Activated CD8-positive, alpha-beta memory T cell treated with anti-CD3 and anti-CD28 coated beads, Interleukin-2, amount 50 U/mL, for 1 hour (primary cell): Measurements from ENCODE around the gene YY1AP1.
"Not testable (repeated sequence)": the region's sequence is repeated elsewhere in the genome, so short reads cannot be mapped to it uniquely, and the experiment has no call there.

Experiments used
- DNase-seq: peaks from one replicate; pipeline ENCODE4 v3.0.0-alpha.2; 2020; ENCODE audit errors: extremely low read depth

YY1AP1 gene

DNA sequence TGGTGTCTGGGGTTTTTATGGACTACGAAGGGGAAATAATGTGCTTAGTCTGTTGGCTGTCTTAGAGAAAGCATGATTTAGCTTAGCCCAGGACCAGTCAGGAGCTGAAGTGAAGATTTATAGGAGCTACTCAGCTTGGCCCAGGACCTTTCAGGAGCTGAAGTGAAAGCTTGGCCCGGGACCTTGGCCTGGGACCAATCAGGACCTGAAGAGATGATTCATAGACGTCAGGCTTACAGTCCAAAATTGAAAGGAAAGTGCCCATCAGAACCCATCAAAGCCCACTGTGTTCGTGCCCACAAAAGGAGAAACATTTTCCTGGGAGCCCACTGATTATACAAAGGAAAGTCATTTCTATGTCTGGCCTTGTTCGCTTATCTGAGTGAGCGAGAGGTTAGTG lies 42.9 kb downstream of the YY1AP1 start:
- no peak for DNase-seq

DNA sequence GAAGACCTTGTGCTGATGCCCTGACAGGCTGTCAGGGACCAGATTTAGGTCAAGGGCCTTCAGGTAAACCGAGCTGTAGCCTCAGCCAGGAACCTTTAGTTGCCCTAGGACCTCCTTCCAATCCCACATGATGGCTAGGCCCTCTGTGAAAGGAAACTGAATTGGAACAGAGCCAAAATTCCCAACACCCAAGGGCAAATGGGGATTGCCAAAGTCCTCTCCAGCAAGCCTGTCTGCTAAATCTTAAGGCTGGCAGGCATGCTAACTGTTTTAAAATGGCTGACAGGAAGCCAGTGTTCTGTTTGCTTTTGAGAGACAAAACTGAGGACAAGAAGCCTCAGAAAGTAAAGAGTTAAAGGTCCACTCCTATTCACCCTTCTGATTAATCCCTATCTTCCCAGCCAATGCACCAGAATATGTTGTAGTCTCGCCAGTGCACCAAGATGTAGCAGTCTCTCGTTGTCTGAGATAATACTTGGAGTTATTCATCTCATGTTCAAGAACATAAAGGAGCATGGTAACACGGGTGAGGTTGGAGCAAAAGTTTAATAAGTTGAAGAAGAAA lies 43.5 kb downstream of the YY1AP1 start:
- DNase-seq: no peak

DNA sequence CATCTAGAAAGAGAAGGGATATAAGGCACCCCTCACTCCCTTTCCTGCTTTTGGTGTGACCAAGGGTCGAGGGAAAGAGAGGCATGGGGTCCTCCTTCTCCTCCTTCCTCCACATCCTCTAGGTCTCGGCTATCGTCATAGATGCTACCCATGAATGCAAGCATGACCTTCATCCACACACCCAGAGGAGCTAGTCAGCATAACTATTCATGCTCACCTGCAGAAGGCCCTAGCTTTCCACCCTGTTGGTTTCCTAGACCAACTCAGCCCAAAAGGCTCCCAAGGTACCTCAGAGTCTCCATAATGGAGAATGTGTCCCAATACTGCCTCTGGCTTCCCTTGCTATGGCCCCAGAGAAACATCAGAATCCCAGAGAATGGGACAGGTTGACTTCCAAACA lies 45.3 kb downstream of the YY1AP1 start:
- no peak for DNase-seq

DNA sequence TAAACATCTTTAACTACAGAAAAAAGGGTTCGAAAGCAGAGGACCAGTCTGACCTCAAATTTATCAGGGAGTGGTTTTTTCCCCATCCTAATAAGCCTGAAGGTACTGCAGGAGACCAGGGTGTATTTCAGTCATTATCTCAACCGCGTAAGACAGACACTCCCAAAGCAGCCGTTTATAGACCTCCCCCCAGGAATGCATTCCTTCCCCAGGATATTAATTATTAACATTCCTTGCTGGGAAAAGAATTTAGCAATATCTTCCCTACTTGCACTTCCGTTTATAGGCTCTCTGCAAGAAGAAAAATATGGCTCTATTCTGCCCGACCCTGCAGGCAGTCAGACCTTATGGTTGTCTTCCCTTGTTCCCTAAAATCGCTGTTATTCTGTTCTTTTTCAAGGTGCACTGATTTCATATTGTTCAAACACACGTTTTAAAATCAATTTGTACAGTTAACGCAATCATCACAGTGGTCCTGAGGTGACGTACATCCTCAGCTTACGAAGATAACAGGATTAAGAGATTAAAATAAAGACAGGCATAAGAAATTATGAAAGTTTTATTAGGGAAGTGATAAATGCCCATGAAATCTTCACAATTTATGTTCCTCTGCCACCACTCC lies 45.9 kb downstream of the YY1AP1 start:
- not testable (repeated sequence) for DNase-seq

DNA sequence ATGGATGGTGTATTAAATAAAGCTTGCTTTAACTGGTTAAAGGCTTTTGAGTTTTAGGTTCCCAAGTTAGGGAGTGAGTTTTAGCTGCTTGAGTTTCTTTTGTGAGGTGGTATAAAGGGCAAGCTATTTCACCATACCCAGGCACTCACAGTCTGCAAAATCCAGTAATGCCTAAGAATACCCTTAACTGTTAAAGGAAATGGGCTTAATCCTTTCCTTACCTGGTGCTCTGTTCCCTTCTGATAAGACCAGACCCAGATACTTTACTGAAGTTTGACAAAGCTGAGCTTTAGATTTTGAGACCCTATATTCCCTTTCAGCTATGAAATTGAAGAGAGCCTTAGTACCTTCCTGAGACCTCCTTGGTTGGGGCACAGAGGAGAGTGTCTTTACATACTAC lies 48.2 kb downstream of the YY1AP1 start:
- no peak for DNase-seq

DNA sequence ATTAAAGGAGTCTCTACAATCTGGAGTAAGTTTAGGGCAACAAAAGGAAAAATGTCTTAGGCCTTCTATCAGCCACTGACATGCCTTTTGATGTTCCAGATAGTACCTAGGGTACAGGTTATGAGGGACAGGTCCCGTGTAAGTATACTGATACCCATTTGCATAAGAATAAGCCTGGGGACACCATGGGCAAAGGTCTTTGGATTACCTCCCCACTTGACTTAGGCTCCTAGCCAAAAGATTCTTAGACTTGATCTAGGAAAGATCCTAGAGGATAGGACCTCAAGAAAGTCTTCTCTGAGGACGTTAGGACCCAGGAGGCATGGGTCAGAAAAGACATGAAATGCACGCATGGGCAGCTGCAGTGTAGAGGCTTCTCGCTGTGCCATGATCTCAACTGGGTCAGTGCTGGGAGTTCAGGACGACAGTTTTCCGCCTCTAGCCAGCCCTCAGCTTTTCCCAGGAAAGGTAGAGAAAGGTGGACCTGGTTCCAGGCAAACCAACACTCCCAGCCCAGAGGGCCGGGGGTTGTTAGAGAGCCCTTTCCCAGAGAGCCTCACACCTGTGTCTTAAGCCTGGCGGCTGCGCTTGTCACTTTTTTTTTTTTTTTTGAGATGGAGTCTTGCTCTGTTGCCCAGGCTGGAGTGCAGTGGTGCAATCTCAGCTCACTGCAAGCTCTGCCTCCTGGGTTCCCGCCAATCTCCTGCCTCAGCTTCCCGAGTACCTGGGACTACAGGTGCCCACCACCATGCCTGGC lies 52.0 kb downstream of the YY1AP1 start:
- DNase-seq: no peak

DNA sequence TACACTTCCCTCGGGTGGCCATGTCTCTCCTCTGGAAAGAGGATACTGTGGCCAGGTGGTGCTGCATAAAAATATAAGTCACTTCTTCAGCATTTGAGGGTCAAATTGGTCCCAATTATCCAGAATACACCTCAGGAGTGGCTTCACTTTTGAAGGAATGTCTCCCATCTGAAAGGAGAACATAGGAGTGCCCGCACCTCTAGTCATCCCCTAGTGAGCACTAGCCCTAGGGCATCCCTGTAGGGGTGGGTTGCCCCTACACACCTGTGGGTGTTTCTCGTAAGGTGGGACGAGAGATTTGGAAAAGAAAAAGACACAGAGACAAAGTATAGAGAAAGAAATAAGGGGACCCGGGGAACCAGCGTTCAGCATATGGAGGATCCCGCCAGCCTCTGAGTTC lies 62.1 kb downstream of the YY1AP1 start:
- DNase-seq: not testable (repeated sequence)

DNA sequence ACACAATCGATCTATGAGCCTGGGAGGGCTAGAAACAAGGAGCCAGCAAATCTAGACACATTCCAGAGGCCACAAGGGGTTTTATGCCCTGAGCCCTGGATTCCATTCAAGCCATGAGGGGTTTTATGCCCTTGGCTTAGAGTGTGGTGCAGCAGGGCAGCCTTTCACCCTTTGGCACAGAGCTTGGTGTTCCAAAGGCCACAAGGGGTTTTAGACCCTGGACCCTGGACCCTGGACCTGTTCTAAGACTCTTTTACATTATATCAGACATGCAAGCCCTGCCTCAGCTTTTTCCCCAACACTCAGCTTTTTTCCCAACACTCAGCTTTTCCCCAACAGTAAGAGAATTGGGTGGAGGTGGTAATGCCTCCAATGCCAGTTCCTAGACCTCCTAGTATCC lies 65.2 kb downstream of the YY1AP1 start:
- DNase-seq: no peak

DNA sequence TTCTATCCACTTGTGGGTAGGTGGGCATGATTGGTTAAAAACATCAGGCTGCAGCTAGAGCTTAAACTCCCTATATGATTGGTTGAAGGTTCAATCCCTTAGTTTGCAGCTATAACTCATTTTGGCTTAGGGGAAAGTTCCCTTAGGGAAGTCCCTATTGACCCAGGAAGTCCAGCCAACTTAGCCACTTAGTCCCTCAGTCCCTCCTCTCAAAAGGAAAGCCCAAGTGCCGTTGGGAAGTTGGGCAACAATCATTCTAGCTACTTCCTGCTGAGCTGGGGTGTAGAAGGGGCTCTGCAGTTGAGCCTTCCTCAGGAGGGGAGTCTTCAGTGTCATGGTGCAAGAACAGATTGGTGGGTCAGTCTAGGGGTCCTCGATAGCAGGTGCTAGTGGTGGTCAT lies 66.4 kb downstream of the YY1AP1 start:
- no peak for DNase-seq

DNA sequence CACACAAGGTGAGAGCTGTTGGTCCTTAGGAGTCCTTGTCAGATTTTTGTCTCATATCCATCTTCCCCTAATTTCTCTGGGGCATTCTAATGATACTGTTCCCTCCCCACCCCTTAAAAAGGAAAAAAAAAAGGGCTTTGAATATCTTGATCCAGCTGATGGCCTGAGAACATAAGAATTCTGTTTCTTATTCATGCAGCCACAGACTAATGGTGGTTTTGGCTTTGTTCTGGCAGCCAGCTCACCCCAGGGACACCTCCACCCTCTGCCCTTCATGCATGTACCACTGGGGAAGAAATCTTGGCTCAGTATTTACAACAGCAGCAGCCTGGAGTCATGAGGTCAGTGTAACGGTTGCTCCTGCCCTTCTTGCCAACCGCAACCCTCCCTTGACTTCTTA lies 75.3 kb downstream of the YY1AP1 start:
- not testable (repeated sequence) for DNase-seq

DNA sequence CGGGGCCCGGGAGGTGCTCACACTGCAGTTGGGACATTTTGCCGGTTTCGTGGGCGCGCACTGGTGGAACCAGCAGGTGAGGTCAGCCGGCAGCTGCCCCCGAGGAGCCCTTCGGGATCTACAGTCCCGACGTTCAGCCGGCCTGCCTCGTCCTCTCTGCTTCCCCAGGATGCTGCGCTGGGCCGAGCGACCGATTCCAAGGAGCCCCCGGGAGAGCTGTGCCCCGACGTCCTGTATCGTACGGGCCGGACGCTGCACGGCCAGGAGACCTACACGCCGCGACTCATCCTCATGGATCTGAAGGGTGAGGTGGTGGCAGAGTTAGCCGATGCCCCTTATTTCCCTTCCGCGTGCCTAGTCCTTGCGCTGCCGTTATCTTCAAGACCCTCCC lies 78.3 kb downstream of the YY1AP1 start:
- DNase-seq: not testable (repeated sequence)

DNA sequence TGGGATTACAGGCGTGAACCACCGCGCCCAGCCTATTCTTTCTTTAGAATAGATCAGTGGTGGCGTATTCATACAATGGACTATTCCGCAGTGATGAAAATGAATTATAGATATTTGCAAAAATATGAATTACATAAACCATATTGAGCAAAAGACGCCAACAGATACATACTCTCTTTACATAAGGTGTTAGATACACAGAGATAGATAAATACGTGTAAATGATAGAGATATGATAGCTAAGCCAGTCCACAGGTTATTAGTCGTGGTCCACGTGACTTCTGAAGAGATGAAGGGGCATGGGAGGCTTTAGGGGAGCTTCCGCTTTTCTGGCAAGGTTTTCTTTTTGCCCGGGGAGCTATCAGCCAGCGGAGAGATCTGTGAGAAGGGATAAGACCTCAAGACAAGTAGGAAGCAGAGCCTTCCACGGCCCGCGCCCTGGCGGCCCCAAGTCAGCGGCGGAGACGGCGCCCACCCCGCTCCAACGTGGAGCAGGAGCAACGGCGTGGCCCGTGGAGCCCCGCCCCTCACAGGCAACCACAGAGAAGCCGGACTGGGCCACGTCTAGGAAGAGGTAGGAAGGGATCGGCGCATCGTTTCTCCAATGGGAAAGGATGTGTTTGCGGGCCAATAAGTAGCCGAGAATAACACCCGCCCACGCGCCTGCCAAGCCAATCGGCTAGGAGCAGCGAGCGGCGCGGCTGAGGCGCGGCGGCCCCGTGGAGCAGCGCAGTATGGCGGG lies 78.9 kb downstream of the YY1AP1 start, which contains the start of gene MSTO1:
MSTO1 (plus strand) TSS at position 704 of the 742 bp plus-strand sequence; CDS start at position 735, 31 bp downstream.
- DNase-seq: peak; percentile 85
